Keratinocyte (primary cell): Measurements from ENCODE around the gene AGAP1. TPM values are rescaled to one million over a fixed set of nuclear protein-coding genes. Genes with fewer than 3 reads are reported as not detected.

Experiments used
- DNase-seq: peaks from one replicate; pipeline ENCODE4 v3.0.0-alpha.2; 2011; ENCODE audit warnings: low read depth, missing footprints, low spot score
- FAIRE-seq: peaks from 2 replicates; lab custom pipeline; 2011; peaks lifted over from hg19 to GRCh38; lab: Jason Lieb, UNC
- H2AFZ ChIP-seq: 2 replicates; pipeline ENCODE4 v1.6.0; 2012; ENCODE audit warnings: low read length, control low read depth, inconsistent platforms; ENCODE audit not compliant: control insufficient read depth
- H3K27ac ChIP-seq: 2 replicates; pipeline ENCODE4 v1.5.1; 2011; ENCODE audit warnings: low read length; ENCODE audit not compliant: control insufficient read depth, insufficient read depth
- H3K27me3 ChIP-seq: 3 replicates; pipeline ENCODE4 v1.6.0; 2011; ENCODE audit warnings: low read length; ENCODE audit not compliant: control insufficient read depth, insufficient read depth; ENCODE audit errors: extremely low read depth
- H3K36me3 ChIP-seq, 2 experiments: 2 replicates in 1 of 2; 3 replicates in 1 of 2; pipeline ENCODE4 v1.5.1; 2011; ENCODE audit warnings: low read length in 2 of 2, mild to moderate bottlenecking in 1 of 2; ENCODE audit not compliant: control insufficient read depth in 2 of 2, insufficient read depth in 2 of 2; ENCODE audit errors: extremely low read depth in 1 of 2
- H3K4me1 ChIP-seq: 3 replicates; pipeline ENCODE4 v1.5.1; 2011; ENCODE audit warnings: low read length; ENCODE audit not compliant: control insufficient read depth, insufficient read depth; ENCODE audit errors: extremely low read depth
- H3K4me2 ChIP-seq: 3 replicates; pipeline ENCODE4 v1.6.0; 2011; ENCODE audit warnings: low read depth, low read length; ENCODE audit not compliant: control insufficient read depth, insufficient read depth; ENCODE audit errors: extremely low read depth
- H3K4me3 ChIP-seq, 3 experiments: fragments of 200-600 bp in 1 of 3; sonication (generic) in 1 of 3; 2 replicates in 2 of 3; 3 replicates in 1 of 3; pipeline ENCODE4 v1.5.1; 2011 to 2016; ENCODE audit warnings: low read length in 3 of 3, mild to moderate bottlenecking in 3 of 3, control low read depth in 2 of 3, inconsistent platforms in 1 of 3, low read depth in 1 of 3, mixed read lengths in 1 of 3, mixed run types in 1 of 3, moderate library complexity in 1 of 3; ENCODE audit not compliant: control insufficient read depth in 2 of 3, insufficient read depth in 2 of 3; ENCODE audit errors: extremely low read depth in 1 of 3
- H3K79me2 ChIP-seq: 2 replicates; pipeline ENCODE4 v1.6.0; 2012; ENCODE audit warnings: low read length; ENCODE audit not compliant: control insufficient read depth, insufficient read depth
- H3K9ac ChIP-seq: 3 replicates; pipeline ENCODE4 v1.6.0; 2011; ENCODE audit warnings: low read length; ENCODE audit not compliant: control insufficient read depth, insufficient read depth; ENCODE audit errors: extremely low read depth
- H3K9me1 ChIP-seq: 3 replicates; pipeline ENCODE4 v1.6.0; 2011; ENCODE audit warnings: low read length; ENCODE audit not compliant: control insufficient read depth, insufficient read depth; ENCODE audit errors: extremely low read depth
- H3K9me3 ChIP-seq: 2 replicates; pipeline ENCODE4 v1.5.1; 2012; ENCODE audit warnings: low read depth, low read length; ENCODE audit not compliant: control insufficient read depth
- H4K20me1 ChIP-seq: 3 replicates; pipeline ENCODE4 v1.6.0; 2011; ENCODE audit warnings: low read length; ENCODE audit not compliant: control insufficient read depth, insufficient read depth; ENCODE audit errors: extremely low read depth
- CTCF ChIP-seq, 3 experiments: IDR thresholded peaks in 1 of 3; conservative IDR thresholded peaks in 1 of 3; optimal IDR thresholded peaks in 1 of 3; 2 replicates in 2 of 3; 3 replicates in 1 of 3; pipeline versions ENCODE3 to v1.5.1; 2011; ENCODE audit warnings: low read length in 3 of 3, mild to moderate bottlenecking in 3 of 3, moderate library complexity in 2 of 3, control low read depth in 1 of 3, inconsistent platforms in 1 of 3; ENCODE audit not compliant: insufficient read depth in 2 of 3; ENCODE audit errors: extremely low read depth in 1 of 3
- EZH2 ChIP-seq: IDR thresholded peaks from one replicate; pipeline ENCODE4 v1.6.1; 2012; ENCODE audit warnings: inconsistent platforms, mild to moderate bottlenecking, low read length, moderate library complexity
- dilution Hi-C: fragments of 300-500 bp; cut with MboI; formaldehyde crosslinking; loops from one replicate; pipeline ENCODE4 v1.7.0; 2020; ENCODE audit warnings: low sequenced_read_pairs; ENCODE audit not compliant: extremely low pct_ligation_motif_present
- polyA plus RNA-seq, 5 experiments: library from polyadenylated mRNA; depleted of rRNA in 3 of 5; stranded (reverse) in 3 of 5; stranded (forward) in 1 of 5; unstranded in 1 of 5; fragments of >200 nt; gene quantifications; 1 replicate in 1 of 5; 2 replicates in 3 of 5; 3 replicates in 1 of 5; pipeline versions ENCODE4 v1.2.1 to v1.2.3, GENCODE V29; 2011 to 2012; ENCODE audit warnings: missing spikeins in 2 of 5, low read depth in 1 of 5, low replicate concordance in 1 of 5

Gene AGAP1
- polyA plus RNA-seq, 1 donor (not counting 4 experiments of a cell fraction or from before 2014, with no cell fraction given): 12.6 TPM

- H3K9me1 ChIP-seq: no peaks in the 10 kb centered on the region
- DNase-seq (no peak), FAIRE-seq (peak; percentile 67)
- peak overlapping the region; percentile 12 for H3K9ac ChIP-seq
- no peak overlapping the region for H3K4me2 ChIP-seq
- no peaks in the 10 kb centered on the region for H3K27me3 ChIP-seq
- H3K4me1 ChIP-seq: peaks cover 36% of the 10 kb centered on the region
- H3K9me3 ChIP-seq: no peaks in the 10 kb centered on the region
- no peak for TF ChIP-seq CTCF (optimal IDR thresholded peaks at IDR 0.05 in 1 of 3, IDR thresholded peaks at IDR 0.05 in 1 of 3, conservative IDR thresholded peaks at IDR 0.05 in 1 of 3; ENCODE audit: extremely low read depth in 1 of 3, insufficient read depth in 2 of 3, low read length in 3 of 3)
- TF ChIP-seq EZH2: no peak
- H4K20me1 ChIP-seq: no peaks in the 10 kb centered on the region
- dilution Hi-C loops: no loop called here
- no peaks in the 10 kb centered on the region for H3K79me2 ChIP-seq
- H2AFZ ChIP-seq: no peak overlapping the region
- peaks cover 1 to 7% of the 10 kb centered on the region in 2 experiments for H3K36me3 ChIP-seq
- no peak overlapping the region for H3K4me3 ChIP-seq
- no peak overlapping the region for H3K27ac ChIP-seq
Observed at GRCh38 chr2:235749121-235749770, 255.4 kb downstream of the AGAP1 start.

DNA sequence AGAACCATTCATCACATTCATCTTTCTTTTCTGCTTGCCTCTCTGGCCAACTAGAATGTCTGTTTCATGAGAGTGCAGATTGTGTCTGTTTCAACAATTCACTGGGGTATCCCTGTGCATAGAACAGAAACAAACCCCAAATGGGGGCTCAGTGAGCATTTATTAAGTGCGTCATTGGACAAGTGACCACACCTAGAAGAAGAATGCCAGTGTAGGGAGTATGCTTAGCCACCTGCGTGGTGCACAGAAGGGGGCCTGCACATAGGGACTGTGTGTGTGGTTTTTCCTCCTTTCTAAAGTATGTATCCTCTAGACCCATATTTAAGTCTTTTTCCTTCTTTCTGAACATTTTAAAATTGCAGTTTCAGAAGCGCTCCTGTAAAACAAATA lies 255.9 kb downstream of the AGAP1 start:
- no peak overlapping the region for H2AFZ ChIP-seq
- no peaks in the 10 kb centered on the region for H3K27me3 ChIP-seq
- dilution Hi-C loops: no loop called here
- H3K4me1 ChIP-seq: peaks cover 36% of the 10 kb centered on the region
- H3K79me2 ChIP-seq: no peaks in the 10 kb centered on the region
- no peaks in the 10 kb centered on the region for H3K9me1 ChIP-seq
- FAIRE-seq (no peak), DNase-seq (no peak)
- H3K9ac ChIP-seq: peak overlapping the region; percentile 12
- H3K9me3 ChIP-seq: no peaks in the 10 kb centered on the region
- no peak for TF ChIP-seq EZH2
- no peak for TF ChIP-seq CTCF (optimal IDR thresholded peaks at IDR 0.05 in 1 of 3, IDR thresholded peaks at IDR 0.05 in 1 of 3, conservative IDR thresholded peaks at IDR 0.05 in 1 of 3; ENCODE audit: extremely low read depth in 1 of 3, insufficient read depth in 2 of 3, low read length in 3 of 3)
- no peaks in the 10 kb centered on the region for H4K20me1 ChIP-seq
- H3K36me3 ChIP-seq: peaks cover 1 to 7% of the 10 kb centered on the region in 2 experiments
- H3K4me3 ChIP-seq: no peak overlapping the region
- H3K27ac ChIP-seq: no peak overlapping the region
- no peak overlapping the region for H3K4me2 ChIP-seq
